Tibial artery (tissue), 4 donors: ENCODE measurements around the gene KLK1.
A peak's percentile ranks its signal among the peaks of the same experiment; 100 is the strongest.

Experiments
- DNase-seq, 2 donors: peaks; one replicate each; pipeline ENCODE4 v3.0.0-alpha.2; 2019
- H3K27ac ChIP-seq, 2 donors: fragments of 200-600 bp; sonication (generic) in 1 of 2; 1 replicate in 1 of 2; 2 replicates in 1 of 2; pipeline ENCODE4 v1.5.1; 2018 to 2019; ENCODE audit warnings: mild to moderate bottlenecking in 1 of 2
- H3K27me3 ChIP-seq, 2 donors: fragments of 200-600 bp; sonication (generic) in 1 of 2; one replicate each; pipeline versions ENCODE4 v1.5.1 to v1.6.0; 2016 to 2019
- H3K36me3 ChIP-seq, 3 donors: fragments of 200-600 bp; sonication (generic) in 2 of 3; one replicate each; pipeline ENCODE4 v1.5.1; 2016 to 2019; ENCODE audit warnings: mild to moderate bottlenecking in 2 of 3
- H3K4me1 ChIP-seq, 4 donors: fragments of 200-600 bp; sonication (generic) in 2 of 4; 1 replicate in 3 of 4; 2 replicates in 1 of 4; pipeline ENCODE4 v1.5.1; 2016 to 2019
- H3K4me3 ChIP-seq, 2 donors: fragments of 200-600 bp; sonication (generic) in 1 of 2; 1 replicate in 1 of 2; 2 replicates in 1 of 2; pipeline ENCODE4 v1.5.1; 2018 to 2019; ENCODE audit warnings: mild to moderate bottlenecking in 2 of 2
- H3K9me3 ChIP-seq, 3 donors: fragments of 200-600 bp; sonication (generic) in 1 of 3; one replicate each; pipeline ENCODE4 v1.5.1; 2016 to 2019
- intact Hi-C: fragments of 100-400 bp; cut with DNase I; formaldehyde crosslinking; loops from one replicate; pipeline ENCODE4 v1.15.0; 2023; ENCODE audit warnings: low total_unique reads
- TF ChIP-seq, protein P1 (sequence below), 2 experiments: fragments of 200-600 bp in 1 of 2; fragments of 450-650 bp in 1 of 2; IDR thresholded peaks; one replicate each; pipeline ENCODE4 v1.5.1; 2017 to 2019; ENCODE audit warnings: antibody characterized with exemption in 2 of 2, mild to moderate bottlenecking in 1 of 2, moderate library complexity in 1 of 2

The KLK1 gene

DNA sequence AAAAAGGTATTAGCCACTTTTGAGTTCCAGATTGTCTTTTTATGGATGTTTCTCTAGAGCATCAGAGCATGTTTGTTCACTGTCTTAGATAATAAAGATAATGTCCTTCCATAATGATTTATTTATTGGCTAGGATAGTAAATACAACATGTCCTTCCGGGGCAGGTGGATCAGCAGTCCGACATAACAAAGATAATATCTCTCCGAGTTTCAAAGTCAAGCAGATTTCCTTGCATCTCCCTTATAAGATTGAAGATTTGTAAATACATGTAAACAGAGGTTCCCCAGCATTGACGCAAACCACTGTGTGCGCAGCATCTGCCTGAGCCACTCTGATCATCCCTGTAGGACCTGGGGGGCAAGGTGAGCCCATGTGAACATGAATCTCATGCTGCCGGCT, 18.5 kb upstream of the KLK1 start:
- no peak overlapping the region for H3K4me3 ChIP-seq
- no peak for DNase-seq
- peaks cover 0 to 18% of the 10 kb centered on the region in 2 donors for H3K27me3 ChIP-seq
- H3K9me3 ChIP-seq: peaks cover 0 to 20% (median 12%) of the 10 kb centered on the region in 3 donors
- no peaks in the 10 kb centered on the region for H3K4me1 ChIP-seq
- no peak overlapping the region for H3K27ac ChIP-seq
- intact Hi-C loops: no loop called here
- no peaks in the 10 kb centered on the region for H3K36me3 ChIP-seq
- TF ChIP-seq, protein P1, sequence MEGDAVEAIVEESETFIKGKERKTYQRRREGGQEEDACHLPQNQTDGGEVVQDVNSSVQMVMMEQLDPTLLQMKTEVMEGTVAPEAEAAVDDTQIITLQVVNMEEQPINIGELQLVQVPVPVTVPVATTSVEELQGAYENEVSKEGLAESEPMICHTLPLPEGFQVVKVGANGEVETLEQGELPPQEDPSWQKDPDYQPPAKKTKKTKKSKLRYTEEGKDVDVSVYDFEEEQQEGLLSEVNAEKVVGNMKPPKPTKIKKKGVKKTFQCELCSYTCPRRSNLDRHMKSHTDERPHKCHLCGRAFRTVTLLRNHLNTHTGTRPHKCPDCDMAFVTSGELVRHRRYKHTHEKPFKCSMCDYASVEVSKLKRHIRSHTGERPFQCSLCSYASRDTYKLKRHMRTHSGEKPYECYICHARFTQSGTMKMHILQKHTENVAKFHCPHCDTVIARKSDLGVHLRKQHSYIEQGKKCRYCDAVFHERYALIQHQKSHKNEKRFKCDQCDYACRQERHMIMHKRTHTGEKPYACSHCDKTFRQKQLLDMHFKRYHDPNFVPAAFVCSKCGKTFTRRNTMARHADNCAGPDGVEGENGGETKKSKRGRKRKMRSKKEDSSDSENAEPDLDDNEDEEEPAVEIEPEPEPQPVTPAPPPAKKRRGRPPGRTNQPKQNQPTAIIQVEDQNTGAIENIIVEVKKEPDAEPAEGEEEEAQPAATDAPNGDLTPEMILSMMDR (IDR thresholded peaks at IDR 0.05): no peak

DNA sequence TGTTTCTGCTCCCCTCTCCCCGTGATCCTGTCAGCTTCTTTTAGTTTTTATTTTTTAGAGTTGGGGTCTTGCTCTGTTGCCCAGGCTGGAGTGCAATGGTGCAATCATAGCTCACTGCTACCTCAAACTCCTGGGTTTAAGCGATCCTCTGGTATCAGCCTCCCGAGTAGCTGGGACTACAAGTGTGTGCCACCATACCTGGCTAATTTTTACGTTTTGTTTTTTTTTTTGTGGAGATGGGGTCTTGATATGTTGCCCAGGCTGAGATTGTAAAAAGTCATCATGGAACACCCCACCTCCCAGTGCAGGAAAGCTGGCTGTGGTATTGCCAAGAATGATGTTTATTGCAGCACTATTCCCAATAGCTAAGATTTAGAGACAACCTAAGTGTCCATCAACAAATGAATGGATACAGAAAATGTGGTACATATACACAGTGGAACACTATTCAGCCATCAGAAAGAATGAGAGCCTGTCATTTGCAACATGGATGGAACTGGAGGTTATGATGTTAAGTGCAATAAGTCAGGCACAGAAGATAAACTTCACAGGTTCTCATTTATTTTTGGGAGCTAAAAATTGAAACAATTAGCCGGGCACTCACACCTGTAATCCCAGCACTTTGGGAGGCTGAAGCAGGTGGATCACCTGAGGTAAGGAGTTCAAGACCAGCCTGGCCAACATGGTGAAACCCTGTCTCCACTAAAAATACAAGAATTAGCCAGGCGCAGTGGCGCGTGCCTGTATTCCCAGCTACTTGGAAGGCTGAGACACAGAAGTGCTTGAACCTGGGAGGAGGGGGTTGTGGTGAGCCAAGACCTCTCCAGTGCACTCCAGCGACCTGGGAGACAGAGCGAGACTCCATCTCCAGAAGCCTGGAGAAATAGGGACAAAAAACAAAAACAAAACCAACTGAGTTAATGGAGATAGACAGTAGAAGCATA, 16.4 kb upstream of the KLK1 start:
- no peak overlapping the region for H3K27ac ChIP-seq
- peaks cover 0 to 12% (median 11%) of the 10 kb centered on the region in 4 donors for H3K4me1 ChIP-seq
- peaks cover 0 to 39% of the 10 kb centered on the region in 2 donors for H3K27me3 ChIP-seq
- DNase-seq: peak in 1 of 2 donors; percentile 56
- TF ChIP-seq, protein P1 (IDR thresholded peaks at IDR 0.05): no peak
- H3K36me3 ChIP-seq: no peaks in the 10 kb centered on the region
- intact Hi-C loops: no loop called here
- no peak overlapping the region for H3K4me3 ChIP-seq
- peaks cover 0 to 20% (median 12%) of the 10 kb centered on the region in 3 donors for H3K9me3 ChIP-seq

DNA sequence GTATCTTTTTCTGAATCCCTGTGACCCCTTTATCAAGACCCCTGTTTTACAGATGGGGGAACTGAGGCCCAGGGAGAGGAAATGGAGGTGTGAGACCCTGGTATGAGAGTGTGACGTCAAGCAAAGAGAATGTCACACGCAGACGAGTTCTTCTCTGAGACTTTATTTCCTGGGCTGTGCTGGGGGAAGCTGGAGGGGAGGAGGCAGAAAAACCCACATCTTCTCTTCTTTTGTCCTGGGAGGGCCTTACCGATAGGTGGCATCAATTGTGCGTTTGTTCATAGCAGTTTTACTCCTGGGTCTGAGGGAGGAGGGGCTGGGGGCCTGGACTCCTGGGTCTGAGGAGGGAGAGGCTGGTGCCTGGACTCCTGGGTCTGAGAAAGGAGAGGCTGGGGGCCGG, 14.7 kb upstream of the KLK1 start:
- no peak for DNase-seq
- no peak overlapping the region for H3K4me3 ChIP-seq
- peaks cover 0 to 9% (median 0%) of the 10 kb centered on the region in 3 donors for H3K9me3 ChIP-seq
- TF ChIP-seq, protein P1 (IDR thresholded peaks at IDR 0.05): no peak
- H3K27ac ChIP-seq: no peak overlapping the region
- H3K4me1 ChIP-seq: peaks cover 0 to 12% (median 11%) of the 10 kb centered on the region in 4 donors
- peaks cover 0 to 53% of the 10 kb centered on the region in 2 donors for H3K27me3 ChIP-seq
- intact Hi-C loops: no loop called here
- no peaks in the 10 kb centered on the region for H3K36me3 ChIP-seq

DNA sequence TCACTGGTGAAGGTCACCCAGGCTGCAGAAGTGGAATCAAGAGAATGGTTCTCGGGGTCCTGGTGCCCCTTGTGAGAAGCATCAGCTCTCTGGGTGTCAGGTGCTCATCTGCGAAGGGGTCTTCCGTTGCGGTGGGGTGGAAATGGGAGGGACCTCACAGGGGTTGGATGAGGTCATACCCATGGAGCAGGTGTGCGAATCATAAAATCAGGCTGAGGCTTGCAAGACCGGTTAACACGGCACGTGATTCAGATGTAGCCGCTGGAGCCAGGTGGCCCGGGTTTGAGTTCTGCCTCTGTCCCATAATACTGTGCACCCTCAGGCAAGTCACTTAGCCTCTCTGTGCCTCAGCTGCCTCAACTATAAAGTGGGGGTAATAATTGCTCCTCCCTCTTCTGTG, 13.7 kb upstream of the KLK1 start:
- no peaks in the 10 kb centered on the region for H3K36me3 ChIP-seq
- DNase-seq: no peak
- H3K9me3 ChIP-seq: peaks cover 0 to under 1% (median 0%) of the 10 kb centered on the region in 3 donors
- intact Hi-C loops: no loop called here
- no peak overlapping the region for H3K4me3 ChIP-seq
- H3K27me3 ChIP-seq: peaks cover 0 to 57% of the 10 kb centered on the region in 2 donors
- H3K27ac ChIP-seq: no peak overlapping the region
- peaks cover 0 to 12% (median 11%) of the 10 kb centered on the region in 4 donors for H3K4me1 ChIP-seq
- TF ChIP-seq, protein P1 (IDR thresholded peaks at IDR 0.05): no peak

DNA sequence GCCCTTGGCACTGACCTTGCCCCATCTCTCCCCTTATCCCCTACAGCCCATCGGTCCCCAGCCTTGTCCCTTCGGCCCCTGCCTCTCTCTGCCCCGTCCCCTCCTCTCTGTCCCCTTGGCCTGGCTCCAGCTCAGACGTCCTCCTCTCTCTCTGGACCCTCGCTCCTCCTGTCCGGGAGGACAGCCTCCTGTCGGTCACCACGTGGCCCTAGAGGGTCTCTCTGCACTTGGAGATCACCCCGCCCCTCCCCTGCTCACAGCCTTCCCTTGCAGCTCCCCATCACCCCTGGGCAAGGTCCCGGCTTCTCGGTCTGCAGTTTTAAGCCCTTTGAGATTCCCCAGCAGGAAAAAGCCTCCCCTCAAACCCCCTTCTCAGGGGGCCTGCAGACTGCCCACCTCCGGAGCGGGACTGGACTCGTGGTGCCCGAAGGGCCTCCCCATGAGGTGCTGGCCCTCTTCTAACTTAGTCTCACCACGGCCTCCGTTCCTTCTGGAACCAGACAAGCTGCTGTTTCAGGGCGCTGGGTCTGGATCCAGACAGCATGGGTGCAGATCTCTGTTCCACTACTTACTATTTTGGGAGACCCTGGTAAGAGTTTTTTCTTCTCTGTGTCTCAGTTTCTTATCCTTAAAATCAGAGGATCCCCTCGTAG, 13.1 kb upstream of the KLK1 start:
- H3K4me3 ChIP-seq: no peak overlapping the region
- H3K9me3 ChIP-seq: no peaks in the 10 kb centered on the region
- H3K36me3 ChIP-seq: no peaks in the 10 kb centered on the region
- TF ChIP-seq, protein P1 (IDR thresholded peaks at IDR 0.05): no peak
- intact Hi-C loops: no loop called here
- H3K4me1 ChIP-seq: peaks cover 0 to 12% (median 11%) of the 10 kb centered on the region in 4 donors
- H3K27ac ChIP-seq: no peak overlapping the region
- H3K27me3 ChIP-seq: peaks cover 0 to 60% of the 10 kb centered on the region in 2 donors
- DNase-seq: no peak
